ENCODE measurements around the gene ZNF143.
"Not testable (repeated sequence)": the region's sequence is repeated elsewhere in the genome, so short reads cannot be mapped to it uniquely, and the experiment has no call there.

Gene ZNF143

GRCh38 chr11:9530020-9530621 is 69.3 kb downstream of the ZNF143 start:
- H3K4me3 ChIP-seq (ENCODE audit: low read length) = no peak overlapping the region
- H3K9ac ChIP-seq (ENCODE audit: low read length) = peak overlapping the region; percentile 56
- H3K27me3 ChIP-seq (ENCODE audit: control insufficient read depth, insufficient read depth, low read length) = no peaks in the 10 kb centered on the region
- no peaks in the 10 kb centered on the region for H3K36me3 ChIP-seq (ENCODE audit: control insufficient read depth, insufficient read depth, low read length)
- H3K9me3 ChIP-seq (ENCODE audit: control insufficient read depth, low read length) = no peaks in the 10 kb centered on the region
- H3K4me1 ChIP-seq (ENCODE audit: control insufficient read depth, insufficient read depth, low read length) = peaks cover 38% of the 10 kb centered on the region

- H3K4me1 ChIP-seq (ENCODE audit: control insufficient read depth, insufficient read depth, low read length) = peaks cover 38% of the 10 kb centered on the region
These were observed 70.3 kb downstream of the ZNF143 start for GRCh38 chr11:9530901-9531625.

DNA sequence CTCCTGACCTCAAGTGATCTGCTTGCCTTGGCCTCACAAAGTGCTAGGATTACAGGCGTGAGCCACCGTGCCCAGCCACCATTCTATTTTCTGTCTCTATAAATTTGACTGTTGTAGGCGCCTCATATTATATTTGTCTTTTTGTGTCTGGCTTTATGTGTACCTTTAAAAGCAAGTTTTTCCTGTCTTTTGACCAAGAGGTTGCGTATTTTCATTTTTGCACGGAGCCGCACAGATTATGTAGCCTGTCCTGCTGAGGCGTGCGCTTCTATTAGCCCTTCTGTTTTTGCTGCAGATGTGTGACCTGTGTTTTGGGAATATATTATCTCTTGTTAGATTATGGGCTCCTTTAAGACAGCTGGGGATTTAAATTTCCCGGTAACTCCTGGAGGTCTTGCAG is 72.2 kb downstream of the ZNF143 start:
- no peaks in the 10 kb centered on the region for H3K27me3 ChIP-seq (ENCODE audit: control insufficient read depth, insufficient read depth, low read length)
- H3K9me3 ChIP-seq (ENCODE audit: control insufficient read depth, low read length) = no peaks in the 10 kb centered on the region
- peaks cover 38% of the 10 kb centered on the region for H3K4me1 ChIP-seq (ENCODE audit: control insufficient read depth, insufficient read depth, low read length)
- no peak overlapping the region for H3K9ac ChIP-seq (ENCODE audit: low read length)
- H3K4me3 ChIP-seq (ENCODE audit: low read length) = no peak overlapping the region
- H3K36me3 ChIP-seq (ENCODE audit: control insufficient read depth, insufficient read depth, low read length) = no peaks in the 10 kb centered on the region

More at GRCh38 chr11:9530901-9531625, 70.3 kb downstream of the ZNF143 start:
- H3K27me3 ChIP-seq (ENCODE audit: control insufficient read depth, insufficient read depth, low read length) = no peaks in the 10 kb centered on the region
- no peak overlapping the region for H3K9ac ChIP-seq (ENCODE audit: low read length)
- no peaks in the 10 kb centered on the region for H3K9me3 ChIP-seq (ENCODE audit: control insufficient read depth, low read length)
- H3K4me3 ChIP-seq (ENCODE audit: low read length) = no peak overlapping the region
- no peaks in the 10 kb centered on the region for H3K36me3 ChIP-seq (ENCODE audit: control insufficient read depth, insufficient read depth, low read length)

GRCh38 chr11:9533736-9534473 is 73.1 kb downstream of the ZNF143 start:
- Histone ChIP-seq H3K4me3 (ENCODE audit: low read length) (no peak overlapping the region), H3K4me1 (ENCODE audit: control insufficient read depth, insufficient read depth, low read length) (peaks cover 32% of the 10 kb centered on the region)

GRCh38 chr11:9535189-9535781 is 74.5 kb downstream of the ZNF143 start:
- no peaks in the 10 kb centered on the region for H3K36me3 ChIP-seq (ENCODE audit: control insufficient read depth, insufficient read depth, low read length)
- H3K4me3 ChIP-seq (ENCODE audit: low read length) = no peak overlapping the region
- H3K27me3 ChIP-seq (ENCODE audit: control insufficient read depth, insufficient read depth, low read length) = no peaks in the 10 kb centered on the region
- H3K9ac ChIP-seq (ENCODE audit: low read length) = no peak overlapping the region
- H3K9me3 ChIP-seq (ENCODE audit: control insufficient read depth, low read length) = no peaks in the 10 kb centered on the region
- peaks cover 19% of the 10 kb centered on the region for H3K4me1 ChIP-seq (ENCODE audit: control insufficient read depth, insufficient read depth, low read length)

More at GRCh38 chr11:9533736-9534473, 73.1 kb downstream of the ZNF143 start:
- Histone ChIP-seq H3K9ac (ENCODE audit: low read length) (no peak overlapping the region), H3K27me3 (ENCODE audit: control insufficient read depth, insufficient read depth, low read length) (no peaks in the 10 kb centered on the region), H3K36me3 (ENCODE audit: control insufficient read depth, insufficient read depth, low read length) (no peaks in the 10 kb centered on the region), H3K9me3 (ENCODE audit: control insufficient read depth, low read length) (no peaks in the 10 kb centered on the region)

DNA sequence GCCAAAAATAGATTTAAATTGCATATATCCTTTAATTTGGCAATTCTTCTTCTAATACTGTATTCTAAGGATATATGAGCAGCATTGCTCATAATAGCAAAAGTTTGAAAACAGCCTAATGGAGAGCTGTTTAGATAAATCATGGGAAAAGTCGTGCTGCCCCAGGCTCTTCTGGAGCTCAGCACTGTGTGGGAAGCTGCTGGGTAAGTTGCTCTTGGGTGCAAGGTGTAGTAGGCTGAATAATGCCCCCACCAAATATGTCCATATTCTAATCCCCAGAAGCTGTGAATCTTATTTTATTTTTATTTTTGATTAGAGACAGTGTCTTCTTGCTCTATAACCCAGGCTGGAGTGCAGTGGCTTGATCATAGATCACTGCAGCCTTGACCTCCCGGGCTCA is 77.7 kb downstream of the ZNF143 start:
- no peaks in the 10 kb centered on the region for H3K9me3 ChIP-seq (ENCODE audit: control insufficient read depth, low read length)
- no peaks in the 10 kb centered on the region for H3K36me3 ChIP-seq (ENCODE audit: control insufficient read depth, insufficient read depth, low read length)

GRCh38 chr11:9549216-9549615 is 88.4 kb downstream of the ZNF143 start:
- H3K9ac ChIP-seq (ENCODE audit: low read length); H3K4me1 ChIP-seq (ENCODE audit: control insufficient read depth, insufficient read depth, low read length); H3K4me3 ChIP-seq (ENCODE audit: low read length); H3K27me3 ChIP-seq (ENCODE audit: control insufficient read depth, insufficient read depth, low read length); H3K9me3 ChIP-seq (ENCODE audit: control insufficient read depth, low read length); H3K36me3 ChIP-seq (ENCODE audit: control insufficient read depth, insufficient read depth, low read length): not testable (repeated sequence)

More for the DNA sequence above, 77.7 kb downstream of the ZNF143 start:
- Histone ChIP-seq H3K27me3 (ENCODE audit: control insufficient read depth, insufficient read depth, low read length) (no peaks in the 10 kb centered on the region), H3K9ac (ENCODE audit: low read length) (no peak overlapping the region), H3K4me3 (ENCODE audit: low read length) (no peak overlapping the region), H3K4me1 (ENCODE audit: control insufficient read depth, insufficient read depth, low read length) (peaks cover 3% of the 10 kb centered on the region)

DNA sequence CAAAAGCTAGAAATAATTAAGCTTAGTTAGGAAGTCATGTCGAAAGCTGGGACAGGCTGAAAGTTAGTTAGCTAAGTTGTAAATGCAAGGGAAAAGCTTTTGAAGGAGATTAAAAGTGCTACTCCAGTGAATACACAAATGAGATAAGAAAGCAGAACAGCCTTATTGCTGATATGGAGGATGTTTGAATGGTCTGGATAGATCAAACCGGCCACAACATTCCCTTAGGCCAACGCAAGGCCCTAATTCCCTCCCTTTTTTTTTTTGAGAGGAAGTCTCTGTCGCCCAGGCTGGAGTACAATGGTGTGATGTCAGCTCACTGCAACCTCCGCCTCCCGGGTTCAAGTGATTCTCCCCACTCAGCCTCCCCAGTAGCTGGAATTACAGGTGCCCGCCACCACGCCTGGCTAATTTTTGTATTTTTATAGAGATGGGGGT is 89.4 kb downstream of the ZNF143 start:
- Histone ChIP-seq H3K36me3 (ENCODE audit: control insufficient read depth, insufficient read depth, low read length) (no peaks in the 10 kb centered on the region), H3K27me3 (ENCODE audit: control insufficient read depth, insufficient read depth, low read length) (no peaks in the 10 kb centered on the region), H3K9ac (ENCODE audit: low read length) (no peak overlapping the region), H3K4me3 (ENCODE audit: low read length) (no peak overlapping the region), H3K9me3 (ENCODE audit: control insufficient read depth, low read length) (no peaks in the 10 kb centered on the region), H3K4me1 (ENCODE audit: control insufficient read depth, insufficient read depth, low read length) (peaks cover 6% of the 10 kb centered on the region)

DNA sequence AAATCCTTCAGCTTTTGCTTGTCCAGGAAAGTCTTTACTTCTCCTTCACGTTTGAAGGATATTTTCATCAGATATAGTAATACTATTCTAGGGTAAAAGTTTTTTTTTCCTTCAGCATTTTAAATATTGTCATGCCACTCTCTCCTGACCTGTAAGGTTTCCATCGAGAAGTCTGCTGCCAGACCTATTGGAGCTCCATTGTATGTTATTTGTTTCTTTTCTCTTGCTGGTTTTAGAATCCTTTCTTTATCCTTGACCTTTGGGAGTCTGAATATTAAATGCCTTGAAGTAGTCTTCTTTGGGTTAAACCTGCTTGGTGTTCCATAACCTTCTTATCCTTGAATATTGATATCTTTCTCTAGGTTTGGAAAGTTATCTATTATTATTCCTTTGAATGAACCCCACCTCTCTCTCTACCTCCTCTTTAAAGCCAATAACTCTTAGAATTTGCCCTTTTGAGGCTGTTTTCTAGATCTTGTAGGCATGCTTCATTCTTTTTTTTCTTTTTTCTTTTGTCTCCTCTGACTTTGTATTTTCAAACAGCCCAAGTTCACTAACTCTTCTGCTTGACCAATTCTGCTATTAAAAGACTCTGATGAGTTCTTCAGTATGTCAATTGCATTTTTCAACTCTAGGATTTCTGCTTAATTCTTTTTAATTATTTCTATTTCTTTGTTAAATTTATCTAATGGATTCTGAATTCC is 100.6 kb downstream of the ZNF143 start:
- H3K9me3 ChIP-seq (ENCODE audit: control insufficient read depth, low read length) = no peaks in the 10 kb centered on the region
- H3K9ac ChIP-seq (ENCODE audit: low read length) = no peak overlapping the region
- no peaks in the 10 kb centered on the region for H3K36me3 ChIP-seq (ENCODE audit: control insufficient read depth, insufficient read depth, low read length)
- no peaks in the 10 kb centered on the region for H3K27me3 ChIP-seq (ENCODE audit: control insufficient read depth, insufficient read depth, low read length)
- H3K4me1 ChIP-seq (ENCODE audit: control insufficient read depth, insufficient read depth, low read length) = peaks cover 40% of the 10 kb centered on the region
- H3K4me3 ChIP-seq (ENCODE audit: low read length) = no peak overlapping the region

DNA sequence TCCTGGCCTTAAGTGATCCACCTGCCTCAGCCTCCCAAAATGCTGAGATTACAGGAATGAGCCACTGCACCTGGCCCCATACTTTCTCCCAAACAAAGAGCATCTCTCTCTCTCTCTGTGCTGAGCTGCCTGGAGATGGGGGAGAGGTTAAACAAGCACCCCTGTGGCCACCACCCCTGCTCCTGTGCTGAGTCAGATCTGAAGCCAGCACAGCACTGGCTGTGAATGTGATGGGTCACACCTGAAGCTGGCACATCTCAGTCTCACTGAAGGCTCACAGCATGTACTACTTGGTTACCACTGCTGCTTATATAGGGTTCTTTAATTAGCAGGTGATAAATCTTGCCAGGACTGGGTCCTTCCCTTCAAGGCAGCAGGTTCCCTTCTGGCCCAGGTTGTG is 101.9 kb downstream of the ZNF143 start:
- H3K4me1 ChIP-seq (ENCODE audit: control insufficient read depth, insufficient read depth, low read length) = peaks cover 53% of the 10 kb centered on the region
- no peaks in the 10 kb centered on the region for H3K27me3 ChIP-seq (ENCODE audit: control insufficient read depth, insufficient read depth, low read length)
- H3K9ac ChIP-seq (ENCODE audit: low read length) = no peak overlapping the region
- H3K4me3 ChIP-seq (ENCODE audit: low read length) = no peak overlapping the region
- H3K9me3 ChIP-seq (ENCODE audit: control insufficient read depth, low read length) = no peaks in the 10 kb centered on the region
- no peaks in the 10 kb centered on the region for H3K36me3 ChIP-seq (ENCODE audit: control insufficient read depth, insufficient read depth, low read length)

DNA sequence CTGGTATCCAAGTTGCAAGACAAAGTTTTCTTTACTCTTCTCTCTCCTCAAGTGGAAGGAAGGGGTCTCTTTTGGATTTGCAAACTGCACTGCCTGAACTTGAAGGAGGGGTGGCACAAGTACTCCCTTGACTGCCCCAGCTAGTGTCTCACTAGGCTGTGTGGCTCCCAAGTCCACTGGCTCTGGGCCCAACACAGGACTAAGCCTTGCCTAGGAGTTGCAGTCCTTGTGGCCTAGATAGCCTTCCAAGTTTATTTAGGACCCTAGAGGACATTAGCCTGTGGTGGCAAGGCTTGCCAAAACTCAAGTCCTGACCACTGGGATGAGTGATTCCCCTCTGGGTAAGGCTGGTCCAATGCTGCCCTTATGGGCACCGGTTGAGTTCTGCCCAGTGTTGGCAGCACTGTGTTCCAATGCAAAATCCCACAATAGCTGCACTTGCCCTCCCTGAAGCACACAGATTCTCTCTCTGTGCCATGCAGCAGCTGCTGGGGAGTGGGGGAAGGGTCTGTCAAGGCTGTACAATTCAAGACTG is 102.5 kb downstream of the ZNF143 start:
- H3K9ac ChIP-seq (ENCODE audit: low read length) = no peak overlapping the region
- H3K4me3 ChIP-seq (ENCODE audit: low read length) = no peak overlapping the region
- H3K9me3 ChIP-seq (ENCODE audit: control insufficient read depth, low read length) = no peaks in the 10 kb centered on the region
- H3K4me1 ChIP-seq (ENCODE audit: control insufficient read depth, insufficient read depth, low read length) = peaks cover 58% of the 10 kb centered on the region
- H3K36me3 ChIP-seq (ENCODE audit: control insufficient read depth, insufficient read depth, low read length) = no peaks in the 10 kb centered on the region
- H3K27me3 ChIP-seq (ENCODE audit: control insufficient read depth, insufficient read depth, low read length) = no peaks in the 10 kb centered on the region

All from mucosa of stomach (tissue), 1 donor.